NB4 (cell line): ENCODE data around the gene PLPP3.
A peak's percentile ranks its signal among the peaks of the same experiment; 100 is the strongest.

Experiments
- DNase-seq: peaks from one replicate; pipeline ENCODE4 v3.0.0; 2010; ENCODE audit warnings: low read depth
- H3K4me3 ChIP-seq: one replicate; pipeline ENCODE4 v1.5.1; 2011; ENCODE audit warnings: mild to moderate bottlenecking, low read depth, low read length, moderate library complexity
- CTCF ChIP-seq: IDR thresholded peaks from one replicate; pipeline ENCODE4 v1.5.1; 2012; ENCODE audit warnings: low read depth, low read length
- MAX ChIP-seq: IDR thresholded peaks from 2 replicates; pipeline ENCODE4 v1.6.1; 2011; ENCODE audit warnings: low read depth, low read length
- MYC ChIP-seq: IDR thresholded peaks from 2 replicates; pipeline ENCODE4 v1.6.1; 2011; ENCODE audit warnings: low read depth, low read length
- POLR2A ChIP-seq: IDR thresholded peaks from 2 replicates; pipeline ENCODE4 v1.6.1; 2011; ENCODE audit warnings: mild to moderate bottlenecking; ENCODE audit not compliant: insufficient read length; ENCODE audit errors: extremely low read depth

The PLPP3 gene

GRCh38 chr1:56524263-56524662 is 55.1 kb downstream of the PLPP3 start:
- H3K4me3 ChIP-seq = no peak overlapping the region
- no peak for TF ChIP-seq POLR2A
- no peak for TF ChIP-seq MAX
- no peak for TF ChIP-seq CTCF
- no peak for TF ChIP-seq MYC
- no peak for DNase-seq

GRCh38 chr1:56522680-56523079 is 56.7 kb downstream of the PLPP3 start:
- peak; percentile 12 for DNase-seq
- no peak overlapping the region for H3K4me3 ChIP-seq
- no peak for TF ChIP-seq POLR2A
- TF ChIP-seq MYC = no peak
- TF ChIP-seq CTCF = no peak
- no peak for TF ChIP-seq MAX

GRCh38 chr1:56520016-56520601 is 59.3 kb downstream of the PLPP3 start:
- no peak for TF ChIP-seq CTCF
- no peak for TF ChIP-seq MYC
- TF ChIP-seq MAX = no peak
- TF ChIP-seq POLR2A = no peak
- H3K4me3 ChIP-seq = no peak overlapping the region
- no peak for DNase-seq

GRCh38 chr1:56517404-56518130 is 61.8 kb downstream of the PLPP3 start:
- no peak overlapping the region for H3K4me3 ChIP-seq
- no peak for DNase-seq
- TF ChIP-seq MYC = no peak

- TF ChIP-seq MYC (no peak), CTCF (no peak), POLR2A (no peak), MAX (no peak)
- DNase-seq = peak; percentile 45
- no peak overlapping the region for H3K4me3 ChIP-seq
These were observed 62.7 kb downstream of the PLPP3 start for GRCh38 chr1:56516539-56517252.

- H3K4me3 ChIP-seq = no peak overlapping the region
- no peak for DNase-seq
- TF ChIP-seq MAX (no peak), MYC (no peak), POLR2A (no peak), CTCF (no peak)
These were observed 63.3 kb downstream of the PLPP3 start for GRCh38 chr1:56515898-56516538.
